22Rv1 (cell line): ENCODE data around the gene GRIK4.

Experiments
- CTCF ChIP-seq: fragments of 450-650 bp; IDR thresholded peaks from 2 replicates; pipeline ENCODE4 v1.5.1; 2017; ENCODE audit warnings: mild to moderate bottlenecking
- ZFX ChIP-seq: fragments of 450-650 bp; IDR thresholded peaks from 2 replicates; pipeline ENCODE4 v1.6.1; 2017; ENCODE audit warnings: antibody characterized with exemption, borderline replicate concordance

- TF ChIP-seq CTCF (no peak), ZFX (no peak)
These were observed 282.4 kb downstream of the GRIK4 start for GRCh38 chr11:120793806-120794479.
